ENCODE data around the gene DLG5. TPM values are rescaled to one million over a fixed set of nuclear protein-coding genes. Genes with fewer than 3 reads are reported as not detected.

DLG5 gene
- total and polyA plus RNA-seq, 9 of the 15 experiments (the other 6 are each of a cell fraction or from before 2014, with no cell fraction given): 1.4 to 26.8 (median 11.2) TPM

DNA sequence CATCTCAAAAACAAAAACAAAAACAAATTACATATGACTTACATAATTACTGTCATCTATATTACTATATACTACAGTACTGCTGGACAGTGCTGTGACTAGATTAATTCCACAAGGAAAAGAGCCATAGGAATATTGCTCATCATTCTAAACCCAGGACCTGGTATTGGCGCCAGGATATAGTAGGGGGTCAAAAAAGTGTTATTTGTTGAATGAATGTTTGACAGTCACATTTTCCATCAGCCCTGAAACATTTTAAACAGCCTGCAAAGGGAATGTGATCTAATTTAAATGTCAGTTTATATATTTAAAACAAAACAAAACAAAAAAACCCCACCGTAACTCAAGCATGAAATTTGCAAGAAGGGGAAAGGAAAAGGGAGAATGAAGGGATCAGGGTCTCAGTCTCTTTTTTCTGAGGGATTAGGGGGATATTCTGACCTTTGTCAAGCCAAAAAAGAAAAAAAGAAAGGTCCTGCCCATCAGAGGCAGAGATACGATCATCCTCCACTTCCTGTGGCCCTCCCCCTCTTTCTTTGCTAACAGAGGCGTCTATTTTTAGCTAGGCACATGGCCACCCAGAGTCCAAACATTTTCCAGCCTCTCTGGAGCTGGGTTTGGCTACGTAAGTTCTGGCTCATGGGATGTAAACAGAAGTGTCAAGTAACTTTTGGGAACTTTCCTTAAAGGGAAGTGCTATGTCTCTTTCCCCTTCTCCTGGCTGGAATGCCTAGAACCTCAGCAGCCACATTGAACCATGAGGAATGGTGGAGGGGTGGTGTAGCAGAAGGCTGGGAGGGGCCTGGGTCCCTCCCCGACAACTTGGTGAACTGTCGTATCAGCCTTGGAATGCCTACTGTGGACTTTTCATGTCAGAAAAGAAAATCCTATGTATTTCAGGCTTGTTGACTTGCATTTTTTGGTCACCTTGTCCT, 44.6 kb upstream of the DLG5 start (continued):
- TF ChIP-seq, protein P1, sequence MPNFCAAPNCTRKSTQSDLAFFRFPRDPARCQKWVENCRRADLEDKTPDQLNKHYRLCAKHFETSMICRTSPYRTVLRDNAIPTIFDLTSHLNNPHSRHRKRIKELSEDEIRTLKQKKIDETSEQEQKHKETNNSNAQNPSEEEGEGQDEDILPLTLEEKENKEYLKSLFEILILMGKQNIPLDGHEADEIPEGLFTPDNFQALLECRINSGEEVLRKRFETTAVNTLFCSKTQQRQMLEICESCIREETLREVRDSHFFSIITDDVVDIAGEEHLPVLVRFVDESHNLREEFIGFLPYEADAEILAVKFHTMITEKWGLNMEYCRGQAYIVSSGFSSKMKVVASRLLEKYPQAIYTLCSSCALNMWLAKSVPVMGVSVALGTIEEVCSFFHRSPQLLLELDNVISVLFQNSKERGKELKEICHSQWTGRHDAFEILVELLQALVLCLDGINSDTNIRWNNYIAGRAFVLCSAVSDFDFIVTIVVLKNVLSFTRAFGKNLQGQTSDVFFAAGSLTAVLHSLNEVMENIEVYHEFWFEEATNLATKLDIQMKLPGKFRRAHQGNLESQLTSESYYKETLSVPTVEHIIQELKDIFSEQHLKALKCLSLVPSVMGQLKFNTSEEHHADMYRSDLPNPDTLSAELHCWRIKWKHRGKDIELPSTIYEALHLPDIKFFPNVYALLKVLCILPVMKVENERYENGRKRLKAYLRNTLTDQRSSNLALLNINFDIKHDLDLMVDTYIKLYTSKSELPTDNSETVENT (CRISPR knock-in tag; IDR thresholded peaks at IDR 0.05): no peak
- TF ChIP-seq ARNT (IDR thresholded peaks at IDR 0.05): peak; percentile 34 to 73; a peak in 3 of 4 replicates
- TF ChIP-seq SMARCE1 (IDR thresholded peaks at IDR 0.05): peak; percentile 83
- peak; percentile 57; the same call in 1 of the 2 replicates for TF ChIP-seq RAD51 (IDR thresholded peaks at IDR 0.05; ENCODE audit: borderline replicate concordance, low read depth)
- TF ChIP-seq CTBP1 (IDR thresholded peaks at IDR 0.05; ENCODE audit: borderline replicate concordance): peak; percentile 74; the same call in 1 of the 2 replicates
- TF ChIP-seq NR2C1 (IDR thresholded peaks at IDR 0.05): 0 out of 2 replicates have a peak, but pooled peaks have one; percentile 37
- peak; percentile 72; the same call in 1 of the 2 replicates for TF ChIP-seq NR2C1 (tag; IDR thresholded peaks at IDR 0.05)
- TF ChIP-seq SMAD1 (IDR thresholded peaks at IDR 0.05; ENCODE audit: low read depth, low read length, partially characterized antibody): no peak
- no peak for TF ChIP-seq ZNF174 (CRISPR knock-in tag; IDR thresholded peaks at IDR 0.05)
- TF ChIP-seq, protein P2, sequence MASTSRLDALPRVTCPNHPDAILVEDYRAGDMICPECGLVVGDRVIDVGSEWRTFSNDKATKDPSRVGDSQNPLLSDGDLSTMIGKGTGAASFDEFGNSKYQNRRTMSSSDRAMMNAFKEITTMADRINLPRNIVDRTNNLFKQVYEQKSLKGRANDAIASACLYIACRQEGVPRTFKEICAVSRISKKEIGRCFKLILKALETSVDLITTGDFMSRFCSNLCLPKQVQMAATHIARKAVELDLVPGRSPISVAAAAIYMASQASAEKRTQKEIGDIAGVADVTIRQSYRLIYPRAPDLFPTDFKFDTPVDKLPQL (IDR thresholded peaks at IDR 0.05; ENCODE audit: extremely low read depth, insufficient read length): no peak
- no peak for TF ChIP-seq ZNF3 (CRISPR knock-in tag; IDR thresholded peaks at IDR 0.05)
- peak; percentile 9 for TF ChIP-seq PHF20 (IDR thresholded peaks at IDR 0.05; ENCODE audit: partially characterized antibody)
- no peak for TF ChIP-seq SAFB (IDR thresholded peaks at IDR 0.05; ENCODE audit: borderline replicate concordance, low read depth, low read length)
- TF ChIP-seq, protein P3, sequence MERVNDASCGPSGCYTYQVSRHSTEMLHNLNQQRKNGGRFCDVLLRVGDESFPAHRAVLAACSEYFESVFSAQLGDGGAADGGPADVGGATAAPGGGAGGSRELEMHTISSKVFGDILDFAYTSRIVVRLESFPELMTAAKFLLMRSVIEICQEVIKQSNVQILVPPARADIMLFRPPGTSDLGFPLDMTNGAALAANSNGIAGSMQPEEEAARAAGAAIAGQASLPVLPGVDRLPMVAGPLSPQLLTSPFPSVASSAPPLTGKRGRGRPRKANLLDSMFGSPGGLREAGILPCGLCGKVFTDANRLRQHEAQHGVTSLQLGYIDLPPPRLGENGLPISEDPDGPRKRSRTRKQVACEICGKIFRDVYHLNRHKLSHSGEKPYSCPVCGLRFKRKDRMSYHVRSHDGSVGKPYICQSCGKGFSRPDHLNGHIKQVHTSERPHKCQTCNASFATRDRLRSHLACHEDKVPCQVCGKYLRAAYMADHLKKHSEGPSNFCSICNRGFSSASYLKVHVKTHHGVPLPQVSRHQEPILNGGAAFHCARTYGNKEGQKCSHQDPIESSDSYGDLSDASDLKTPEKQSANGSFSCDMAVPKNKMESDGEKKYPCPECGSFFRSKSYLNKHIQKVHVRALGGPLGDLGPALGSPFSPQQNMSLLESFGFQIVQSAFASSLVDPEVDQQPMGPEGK (CRISPR knock-in tag; IDR thresholded peaks at IDR 0.05; ENCODE audit: borderline replicate concordance): 0 out of 2 replicates have a peak, but pooled peaks have one; percentile 60
- peak; percentile 38; the same call in 1 of the 2 replicates for TF ChIP-seq CEBPB (tag; IDR thresholded peaks at IDR 0.05)
- TF ChIP-seq CSDE1 (IDR thresholded peaks at IDR 0.05): no peak
- TF ChIP-seq, protein P4, sequence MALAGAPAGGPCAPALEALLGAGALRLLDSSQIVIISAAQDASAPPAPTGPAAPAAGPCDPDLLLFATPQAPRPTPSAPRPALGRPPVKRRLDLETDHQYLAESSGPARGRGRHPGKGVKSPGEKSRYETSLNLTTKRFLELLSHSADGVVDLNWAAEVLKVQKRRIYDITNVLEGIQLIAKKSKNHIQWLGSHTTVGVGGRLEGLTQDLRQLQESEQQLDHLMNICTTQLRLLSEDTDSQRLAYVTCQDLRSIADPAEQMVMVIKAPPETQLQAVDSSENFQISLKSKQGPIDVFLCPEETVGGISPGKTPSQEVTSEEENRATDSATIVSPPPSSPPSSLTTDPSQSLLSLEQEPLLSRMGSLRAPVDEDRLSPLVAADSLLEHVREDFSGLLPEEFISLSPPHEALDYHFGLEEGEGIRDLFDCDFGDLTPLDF (CRISPR knock-in tag; IDR thresholded peaks at IDR 0.05): no peak
- TF ChIP-seq, protein P5, sequence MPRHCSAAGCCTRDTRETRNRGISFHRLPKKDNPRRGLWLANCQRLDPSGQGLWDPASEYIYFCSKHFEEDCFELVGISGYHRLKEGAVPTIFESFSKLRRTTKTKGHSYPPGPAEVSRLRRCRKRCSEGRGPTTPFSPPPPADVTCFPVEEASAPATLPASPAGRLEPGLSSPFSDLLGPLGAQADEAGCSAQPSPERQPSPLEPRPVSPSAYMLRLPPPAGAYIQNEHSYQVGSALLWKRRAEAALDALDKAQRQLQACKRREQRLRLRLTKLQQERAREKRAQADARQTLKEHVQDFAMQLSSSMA (CRISPR knock-in tag; IDR thresholded peaks at IDR 0.05): no peak
- peak; percentile 59; the same call in 1 of the 2 replicates for TF ChIP-seq MBD2 (IDR thresholded peaks at IDR 0.05; ENCODE audit: borderline replicate concordance, low read depth)
- TF ChIP-seq PHTF2 (CRISPR knock-in tag; IDR thresholded peaks at IDR 0.05): no peak
